Esophagus squamous epithelium (tissue), 5 donors: Measurements from ENCODE around the gene SHISAL2B. TPM values are rescaled to one million over a fixed set of nuclear protein-coding genes. Genes with fewer than 3 reads are reported as not detected.
A peak's percentile ranks its signal among the peaks of the same experiment; 100 is the strongest.

Experiments
- DNase-seq: peaks from one replicate; lab custom pipeline; 2025; lab: John Stamatoyannopoulos, UW
- H3K27ac ChIP-seq, 4 donors: fragments of 200-600 bp; sonication (generic); one replicate each; pipeline ENCODE4 v1.5.1; 2016 to 2019; ENCODE audit warnings: mild to moderate bottlenecking in 1 of 4
- H3K27me3 ChIP-seq, 4 donors: fragments of 200-600 bp; sonication (generic); 1 replicate in 3 of 4; 2 replicates in 1 of 4; pipeline versions ENCODE4 v1.5.1 to v1.6.0; 2017 to 2021; ENCODE audit warnings: antibody characterized with exemption in 1 of 4
- H3K36me3 ChIP-seq, 3 donors: fragments of 200-600 bp; sonication (generic); one replicate each; pipeline ENCODE4 v1.5.1; 2016 to 2019
- H3K4me1 ChIP-seq, 3 donors: fragments of 200-600 bp; sonication (generic); one replicate each; pipeline ENCODE4 v1.5.1; 2017 to 2019
- H3K4me3 ChIP-seq, 4 donors: fragments of 200-600 bp; sonication (generic); 1 replicate in 3 of 4; 2 replicates in 1 of 4; pipeline ENCODE4 v1.5.1; 2016 to 2019; ENCODE audit warnings: mild to moderate bottlenecking in 2 of 4, moderate library complexity in 1 of 4
- H3K9me3 ChIP-seq, 3 donors: fragments of 200-600 bp; sonication (generic); one replicate each; pipeline ENCODE4 v1.5.1; 2016 to 2019
- POLR2A ChIP-seq, 4 donors: fragments of 450-650 bp; IDR thresholded peaks; one replicate each; pipeline ENCODE4 v1.6.1; 2017; ENCODE audit warnings: antibody characterized with exemption in 4 of 4, mild to moderate bottlenecking in 4 of 4, moderate library complexity in 3 of 4
- WGBS, 2 donors: methylation state at CpG; one replicate each; pipeline ENCODE4 v1.1.5; 2018; 5-methylcytosine and 5-hydroxymethylcytosine counted together
- intact Hi-C: fragments of 100-400 bp; cut with DNase I; formaldehyde crosslinking; loops from one replicate; pipeline ENCODE4 v1.15.0; 2022
- total RNA-seq, 4 donors: library from RNA; depleted of rRNA; stranded (reverse); fragments of >200 nt; gene quantifications; one replicate each; pipeline ENCODE4 v1.1.0, GENCODE V29; 2016
- TF ChIP-seq, protein P1 (sequence below), 6 experiments: fragments of 450-650 bp in 4 of 6; fragments of 200-600 bp in 2 of 6; sonication (generic) in 2 of 6; IDR thresholded peaks; one replicate each; pipeline ENCODE4 v1.5.1; 2016 to 2019; ENCODE audit warnings: antibody characterized with exemption in 6 of 6, mild to moderate bottlenecking in 4 of 6, moderate library complexity in 4 of 6
- donor health status: DM: yes; HTN: yes; CAD: no.

The SHISAL2B gene
- total RNA-seq, 4 donors from 2014 or later: not detected

DNA sequence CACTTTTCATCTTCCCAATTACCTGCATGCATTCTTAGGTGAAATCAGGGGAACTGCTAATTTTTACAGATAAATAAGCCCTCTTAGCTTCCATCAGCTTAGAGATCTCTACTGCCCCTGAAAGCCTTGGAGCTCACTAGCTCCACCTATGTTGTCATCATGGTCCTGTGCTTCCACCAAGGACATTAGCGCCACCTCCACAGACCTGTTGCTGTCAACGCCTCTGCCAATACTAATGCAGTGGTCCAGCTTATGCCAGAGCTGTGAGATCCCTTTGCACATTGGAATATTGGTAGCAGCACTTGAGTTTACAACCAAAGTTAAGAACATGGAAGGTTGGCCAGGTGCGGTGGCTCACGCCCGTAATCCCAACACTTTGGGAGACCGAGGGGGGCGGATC is 7.7 kb upstream of the SHISAL2B start:
- WGBS, 2 donors: 60 to 91% methylated on average over 2 to 6 of the region's 7 CpGs

DNA sequence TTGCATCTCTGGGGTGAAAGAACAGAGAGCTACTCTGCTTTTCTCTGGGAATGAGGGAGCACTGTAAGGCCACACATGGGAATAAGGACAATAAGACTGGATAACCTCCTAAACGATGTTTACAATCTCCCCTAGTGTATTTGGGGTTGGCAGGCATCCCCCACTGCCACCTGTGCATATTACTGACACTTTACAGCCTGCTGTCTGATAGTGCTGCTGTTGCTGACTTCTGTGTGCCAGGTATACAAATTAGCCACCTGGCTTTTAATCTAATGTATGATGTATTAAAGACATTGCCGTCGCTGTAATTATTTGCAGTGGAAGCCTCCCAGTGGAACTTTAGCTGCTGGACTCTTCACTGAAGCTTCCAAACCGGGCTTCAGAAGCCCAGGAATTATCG is 4.4 kb upstream of the SHISAL2B start:
- Histone ChIP-seq H3K27ac (no peak overlapping the region), H3K9me3 (no peaks in the 10 kb centered on the region), H3K4me1 (peaks cover 6 to 10% (median 9%) of the 10 kb centered on the region in 3 donors), H3K27me3 (peaks cover 0 to 26% (median 7%) of the 10 kb centered on the region in 4 donors), H3K36me3 (no peaks in the 10 kb centered on the region), H3K4me3 (no peak overlapping the region)
- TF ChIP-seq POLR2A (IDR thresholded peaks at IDR 0.05): no peak
- TF ChIP-seq, protein P1, sequence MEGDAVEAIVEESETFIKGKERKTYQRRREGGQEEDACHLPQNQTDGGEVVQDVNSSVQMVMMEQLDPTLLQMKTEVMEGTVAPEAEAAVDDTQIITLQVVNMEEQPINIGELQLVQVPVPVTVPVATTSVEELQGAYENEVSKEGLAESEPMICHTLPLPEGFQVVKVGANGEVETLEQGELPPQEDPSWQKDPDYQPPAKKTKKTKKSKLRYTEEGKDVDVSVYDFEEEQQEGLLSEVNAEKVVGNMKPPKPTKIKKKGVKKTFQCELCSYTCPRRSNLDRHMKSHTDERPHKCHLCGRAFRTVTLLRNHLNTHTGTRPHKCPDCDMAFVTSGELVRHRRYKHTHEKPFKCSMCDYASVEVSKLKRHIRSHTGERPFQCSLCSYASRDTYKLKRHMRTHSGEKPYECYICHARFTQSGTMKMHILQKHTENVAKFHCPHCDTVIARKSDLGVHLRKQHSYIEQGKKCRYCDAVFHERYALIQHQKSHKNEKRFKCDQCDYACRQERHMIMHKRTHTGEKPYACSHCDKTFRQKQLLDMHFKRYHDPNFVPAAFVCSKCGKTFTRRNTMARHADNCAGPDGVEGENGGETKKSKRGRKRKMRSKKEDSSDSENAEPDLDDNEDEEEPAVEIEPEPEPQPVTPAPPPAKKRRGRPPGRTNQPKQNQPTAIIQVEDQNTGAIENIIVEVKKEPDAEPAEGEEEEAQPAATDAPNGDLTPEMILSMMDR (IDR thresholded peaks at IDR 0.05): no peak
- DNase-seq: no peak
- intact Hi-C loops: no loop called here
- 64 to 67% methylated on average over 5 of the region's 5 CpGs for WGBS, 2 donors

More for the DNA sequence above, 7.7 kb upstream of the SHISAL2B start:
- TF ChIP-seq, protein P1 (IDR thresholded peaks at IDR 0.05): no peak
- TF ChIP-seq POLR2A (IDR thresholded peaks at IDR 0.05): no peak
- Histone ChIP-seq H3K9me3 (no peaks in the 10 kb centered on the region), H3K36me3 (no peaks in the 10 kb centered on the region), H3K27ac (no peak overlapping the region), H3K4me1 (no peaks in the 10 kb centered on the region), H3K27me3 (peaks cover 0 to 8% (median 0%) of the 10 kb centered on the region in 4 donors), H3K4me3 (no peak overlapping the region)
- intact Hi-C loops: no loop called here
- DNase-seq: no peak

DNA sequence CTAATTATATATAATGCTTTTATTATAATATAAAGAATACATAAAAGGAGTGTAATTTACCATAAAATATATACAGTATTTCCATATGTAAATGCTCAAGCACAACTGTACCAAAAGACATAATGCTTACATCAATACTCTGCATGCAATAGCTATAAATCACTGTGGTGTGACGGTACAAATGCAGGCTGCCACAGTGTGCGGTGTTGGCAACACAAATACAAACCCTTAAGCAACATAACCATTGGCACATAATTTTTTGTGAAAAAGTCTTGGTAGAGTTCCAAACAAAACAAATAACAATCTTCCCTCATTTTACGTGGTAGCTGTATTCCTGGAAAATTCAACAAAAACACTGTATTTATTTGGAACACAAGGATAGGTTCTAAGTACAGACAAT is 1.9 kb upstream of the SHISAL2B start:
- Histone ChIP-seq H3K4me1 (peaks cover 6 to 14% (median 11%) of the 10 kb centered on the region in 3 donors), H3K9me3 (no peaks in the 10 kb centered on the region), H3K36me3 (no peaks in the 10 kb centered on the region), H3K27ac (no peak overlapping the region), H3K4me3 (no peak overlapping the region), H3K27me3 (peaks cover 0 to 49% (median 8%) of the 10 kb centered on the region in 4 donors)
- intact Hi-C loops: no loop called here
- WGBS, 2 donors: 50 to 60% methylated on average over 3 of the region's 3 CpGs
- no peak for DNase-seq
- no peak for TF ChIP-seq POLR2A (IDR thresholded peaks at IDR 0.05)
- TF ChIP-seq, protein P1 (IDR thresholded peaks at IDR 0.05): no peak

DNA sequence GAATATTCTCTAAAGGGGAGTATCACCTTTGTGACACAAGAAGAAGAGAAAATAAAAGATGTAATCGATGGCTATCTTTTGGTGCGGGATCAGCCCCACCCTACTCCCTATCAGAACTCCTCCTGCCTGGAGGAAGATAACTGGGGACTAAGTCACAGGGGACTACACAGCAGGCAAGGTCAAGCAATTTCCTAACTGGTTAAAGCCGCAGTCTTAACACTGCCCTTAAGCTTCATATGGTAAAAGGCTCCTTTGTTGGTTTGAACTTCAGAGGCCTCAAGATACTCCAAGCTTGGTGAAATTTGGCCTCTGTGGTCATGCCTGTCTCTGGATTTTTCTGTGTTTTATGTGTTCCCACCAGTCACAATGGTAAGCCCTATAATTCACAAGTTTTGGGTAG is 1.3 kb upstream of the SHISAL2B start:
- WGBS, 2 donors: 82% methylated on average over 3 of the region's 3 CpGs
- no peaks in the 10 kb centered on the region for H3K9me3 ChIP-seq
- no peak overlapping the region for H3K27ac ChIP-seq
- peaks cover 0 to 49% (median 8%) of the 10 kb centered on the region in 4 donors for H3K27me3 ChIP-seq
- no peaks in the 10 kb centered on the region for H3K36me3 ChIP-seq
- H3K4me1 ChIP-seq: peaks cover 6 to 14% (median 11%) of the 10 kb centered on the region in 3 donors
- intact Hi-C loops: no loop called here
- TF ChIP-seq, protein P1 (IDR thresholded peaks at IDR 0.05): no peak
- no peak for TF ChIP-seq POLR2A (IDR thresholded peaks at IDR 0.05)
- no peak for DNase-seq
- no peak overlapping the region for H3K4me3 ChIP-seq

DNA sequence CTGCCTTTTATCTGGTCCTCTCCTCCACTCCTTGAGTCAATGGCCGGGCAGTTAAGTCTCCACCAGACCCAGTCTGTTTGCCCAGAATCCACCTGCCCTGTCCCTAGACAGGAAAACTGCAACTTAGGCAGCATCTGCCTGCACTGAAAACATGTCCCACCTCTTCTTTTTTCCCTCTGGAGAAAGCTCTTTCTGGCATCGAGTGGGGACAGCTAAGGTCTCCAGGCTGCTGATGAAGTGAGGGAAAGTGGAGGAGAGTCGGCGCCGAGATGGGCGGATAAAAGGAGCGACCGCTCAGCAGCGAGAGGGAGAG is 243 bp upstream of the SHISAL2B start:
- no peaks in the 10 kb centered on the region for H3K36me3 ChIP-seq
- H3K4me3 ChIP-seq: peak overlapping the region in 1 of 4 donors; percentile 57
- H3K27me3 ChIP-seq: peaks cover 0 to 49% (median 8%) of the 10 kb centered on the region in 4 donors
- TF ChIP-seq, protein P1 (IDR thresholded peaks at IDR 0.05): no peak
- no peak for TF ChIP-seq POLR2A (IDR thresholded peaks at IDR 0.05)
- H3K9me3 ChIP-seq: no peaks in the 10 kb centered on the region
- intact Hi-C loops: no loop called here
- peaks cover 6 to 14% (median 11%) of the 10 kb centered on the region in 3 donors for H3K4me1 ChIP-seq
- 2 to 11% methylated on average over 6 to 8 of the region's 9 CpGs for WGBS, 2 donors
- DNase-seq: no peak
- no peak overlapping the region for H3K27ac ChIP-seq
